Medulla oblongata (tissue), 1 donor: ENCODE data around the gene SEMA4D.
A peak's percentile ranks its signal among the peaks of the same experiment; 100 is the strongest.

Source experiments
- DNase-seq: peaks from one replicate; pipeline ENCODE4 v3.0.0-alpha.2; 2015; ENCODE audit errors: extremely low spot score

The SEMA4D gene

DNA sequence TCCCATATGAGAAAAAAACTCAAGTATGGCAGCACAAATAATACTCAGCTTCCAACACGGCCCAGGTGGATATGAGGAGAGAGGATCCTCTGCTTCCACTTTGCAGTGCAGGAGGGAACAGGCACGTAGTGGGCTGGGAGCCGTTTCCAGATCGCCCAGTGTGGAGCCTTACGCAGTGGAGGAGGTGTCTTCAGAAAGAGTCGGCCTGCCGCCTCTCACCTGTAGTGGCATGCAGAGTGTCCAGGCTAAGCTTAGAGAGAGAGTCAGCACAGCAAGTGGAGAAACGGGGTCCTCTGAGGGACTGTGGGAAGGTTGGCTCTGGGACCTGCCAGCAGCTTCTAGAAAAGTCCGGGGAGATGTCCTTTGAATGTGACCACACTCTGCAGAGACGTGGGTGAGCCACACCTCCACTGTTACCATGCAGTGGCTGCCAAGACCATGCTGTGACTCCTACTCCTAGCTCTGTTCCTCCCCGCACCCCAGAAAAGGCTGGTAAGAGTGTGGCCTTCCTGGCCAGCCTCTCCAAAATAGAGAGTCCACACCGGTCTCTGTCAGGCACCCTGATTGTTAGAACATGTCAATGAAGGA, 3.5 kb upstream of the SEMA4D start:
- DNase-seq, result no peak

DNA sequence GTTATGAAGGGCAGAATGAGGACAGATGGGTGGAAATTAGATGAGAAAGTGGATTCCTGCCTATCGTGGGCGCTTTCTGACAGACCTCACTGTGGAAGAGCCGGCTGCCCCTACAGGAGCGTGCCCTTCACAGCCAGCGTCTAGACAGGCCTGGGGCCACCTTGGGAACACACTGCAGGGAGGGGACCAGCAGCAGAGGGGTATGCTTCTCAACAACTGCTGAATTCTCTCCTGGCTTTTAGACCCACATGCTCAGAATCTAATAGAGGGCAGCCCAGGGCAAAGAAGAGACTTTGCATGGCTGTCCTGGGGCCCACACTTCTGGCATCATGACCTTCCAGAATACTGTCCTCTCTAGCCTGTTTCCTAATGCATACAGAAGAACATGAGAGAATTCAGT, 2.1 kb upstream of the SEMA4D start:
- no peak for DNase-seq

DNA sequence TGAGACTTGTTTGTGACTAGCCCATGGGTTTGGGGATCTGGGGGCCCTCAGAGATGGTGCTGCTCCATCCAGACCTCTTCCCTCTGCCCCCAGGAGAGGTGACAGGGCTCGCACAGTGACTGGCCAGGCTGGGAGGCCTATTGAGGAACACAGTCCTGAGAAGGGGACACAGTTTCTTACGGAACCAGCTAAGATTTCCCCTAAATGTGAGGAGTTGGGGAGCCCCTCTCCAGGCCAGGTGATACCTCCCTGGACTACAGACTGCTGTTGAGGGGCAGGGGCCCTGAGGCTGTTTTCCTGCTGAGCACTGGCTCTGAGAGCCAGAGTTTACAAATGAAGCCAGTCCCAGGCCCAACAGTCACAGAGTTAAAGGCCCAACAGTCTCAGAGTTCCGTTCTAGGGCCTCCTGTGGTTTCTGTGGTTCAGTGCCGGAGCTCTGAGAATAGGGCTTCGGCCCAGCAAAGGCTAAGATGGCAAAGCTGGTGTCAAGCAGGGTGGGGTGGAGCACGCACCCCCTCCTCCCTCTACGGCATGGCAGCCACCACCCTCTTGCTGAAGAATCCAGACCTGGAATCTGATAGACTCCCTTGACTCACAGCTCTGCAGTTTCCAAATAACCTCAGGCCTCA, 1.1 kb upstream of the SEMA4D start:
- DNase-seq, result no peak

DNA sequence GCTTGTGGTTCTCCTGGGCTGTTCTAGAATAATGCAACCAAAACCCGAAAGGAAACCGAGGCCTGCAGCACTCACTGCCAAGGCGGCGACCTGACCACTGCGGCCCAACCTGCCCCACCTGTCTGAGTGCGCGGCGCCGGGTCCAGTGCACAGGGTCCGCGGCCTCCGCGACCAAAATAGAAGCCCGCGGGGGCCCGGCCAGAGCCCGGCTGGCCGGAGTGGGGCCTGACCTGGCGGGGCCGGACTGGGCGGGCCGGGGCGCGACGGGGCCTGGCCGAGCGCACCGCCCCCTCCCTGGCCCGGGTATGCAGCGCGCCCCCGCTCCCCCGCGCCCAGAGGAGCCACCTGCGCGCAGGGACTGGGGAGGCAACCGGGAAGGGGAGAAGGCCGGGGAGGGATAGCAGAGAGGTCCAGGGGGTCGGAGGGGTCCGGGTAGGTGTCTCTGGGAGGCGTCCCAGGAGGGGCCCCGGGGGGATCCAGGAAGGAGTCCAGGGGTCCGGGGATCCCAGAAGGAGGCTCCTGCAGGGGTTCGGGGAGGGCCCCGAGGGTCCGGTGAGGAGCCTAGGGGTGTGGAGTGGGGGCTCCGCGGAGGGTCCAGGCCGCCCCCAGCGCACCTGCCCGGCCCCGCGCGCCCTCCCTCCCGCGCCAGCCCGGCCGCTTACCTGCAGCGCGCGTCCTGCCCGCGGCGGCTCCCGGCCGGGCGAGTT, 503 bp downstream of the SEMA4D start:
- no peak for DNase-seq

DNA sequence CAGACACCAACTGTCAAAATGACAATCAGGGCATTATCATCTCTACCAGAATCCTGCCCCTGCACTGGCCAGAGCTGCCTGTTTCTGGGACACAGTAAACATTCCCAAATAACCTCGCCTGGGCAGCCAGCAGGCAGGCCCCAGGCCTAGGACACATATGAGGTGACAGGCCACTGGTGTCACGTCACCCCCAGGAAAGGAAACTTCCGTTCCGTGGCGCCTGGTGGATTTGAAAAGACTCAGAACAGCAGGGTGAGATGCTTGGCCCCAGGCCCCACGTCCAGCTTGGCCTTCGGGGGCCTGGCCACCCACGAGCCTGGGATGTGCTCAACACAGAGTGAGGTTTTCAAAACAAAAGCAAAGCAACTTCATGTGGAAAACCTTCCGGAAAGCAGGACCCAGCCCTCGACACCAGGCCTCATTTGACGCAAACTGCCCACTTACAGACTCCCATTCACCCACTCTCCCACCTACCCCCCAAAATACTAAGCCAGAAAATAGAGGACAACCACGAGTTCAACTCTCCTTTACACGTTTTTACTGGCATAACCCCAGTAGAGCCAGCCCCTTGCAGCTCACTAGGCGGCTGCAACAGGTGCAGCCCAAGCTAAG, 1.2 kb downstream of the SEMA4D start:
- peak; percentile 60 for DNase-seq

DNA sequence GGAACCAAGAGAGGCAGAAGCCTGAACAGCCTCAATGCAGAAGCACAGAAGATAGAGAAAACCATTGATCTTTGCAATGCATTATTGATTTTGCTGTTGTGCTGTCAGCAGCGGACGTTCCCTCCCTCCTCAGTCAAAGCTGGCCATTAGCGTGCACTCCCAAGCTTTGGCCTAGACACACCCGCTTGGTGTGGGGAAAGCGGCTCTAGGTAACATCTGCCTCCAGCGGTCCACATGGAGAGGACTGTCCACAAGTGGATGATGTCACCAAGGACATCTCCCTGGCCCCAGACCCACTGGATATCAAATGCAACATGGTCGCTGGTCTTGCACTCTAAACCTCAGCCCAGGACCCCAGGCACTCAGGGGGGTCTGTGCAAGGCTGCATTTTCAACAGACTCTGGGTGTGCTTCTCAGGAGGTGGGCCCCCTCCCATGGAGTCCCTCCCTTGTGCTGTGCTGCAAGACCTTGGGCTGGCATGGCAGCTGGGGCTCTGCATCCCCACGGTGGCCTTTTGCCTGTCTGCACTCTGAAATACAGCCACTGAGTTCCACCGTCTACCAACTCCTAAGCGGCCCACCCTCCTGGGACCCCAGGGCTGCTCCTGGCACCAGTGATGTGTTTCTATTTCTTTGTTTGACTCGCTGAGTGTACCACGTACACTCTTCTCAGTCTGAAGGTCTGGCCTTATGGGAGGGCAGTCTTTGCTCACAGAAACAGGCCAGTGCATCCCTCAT, 1.9 kb downstream of the SEMA4D start:
- DNase-seq, result no peak

DNA sequence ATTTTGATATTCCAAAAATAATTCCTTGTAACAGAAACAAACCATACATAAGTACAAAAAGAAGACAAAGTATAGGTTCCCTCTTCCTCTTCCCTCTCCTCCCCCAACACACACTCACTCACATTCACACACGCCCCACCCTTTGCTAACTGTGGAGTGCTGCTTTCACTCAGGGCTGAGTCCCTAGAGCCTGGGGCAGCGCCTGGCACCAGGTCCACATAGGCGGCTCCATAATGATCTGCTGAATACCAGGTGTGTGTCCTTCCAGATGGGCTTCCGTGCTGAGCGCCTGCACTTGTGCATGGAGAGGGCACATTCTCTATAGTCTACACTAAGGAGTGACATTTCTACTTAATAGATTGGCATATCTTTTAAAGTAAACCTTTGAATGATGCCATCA, 3.7 kb downstream of the SEMA4D start:
- DNase-seq, result no peak

DNA sequence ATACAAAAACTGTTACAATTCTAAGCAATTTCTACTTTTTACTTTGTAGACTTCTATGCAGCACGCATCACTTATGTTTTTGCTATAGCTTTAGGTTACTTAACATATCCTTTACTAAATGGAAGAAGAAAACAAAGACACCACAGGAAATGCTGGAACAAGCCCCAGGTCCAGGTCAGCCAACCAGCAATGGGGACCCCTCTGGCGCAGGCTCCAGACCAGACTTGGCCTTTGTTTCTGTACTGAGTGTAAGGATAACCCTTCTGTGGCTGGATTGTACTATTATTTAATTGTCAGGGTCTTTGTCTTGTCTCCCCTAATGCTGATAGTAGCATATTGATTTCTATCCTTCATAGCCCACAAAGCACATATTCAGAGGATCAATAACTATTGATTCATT, 4.2 kb downstream of the SEMA4D start:
- no peak for DNase-seq

DNA sequence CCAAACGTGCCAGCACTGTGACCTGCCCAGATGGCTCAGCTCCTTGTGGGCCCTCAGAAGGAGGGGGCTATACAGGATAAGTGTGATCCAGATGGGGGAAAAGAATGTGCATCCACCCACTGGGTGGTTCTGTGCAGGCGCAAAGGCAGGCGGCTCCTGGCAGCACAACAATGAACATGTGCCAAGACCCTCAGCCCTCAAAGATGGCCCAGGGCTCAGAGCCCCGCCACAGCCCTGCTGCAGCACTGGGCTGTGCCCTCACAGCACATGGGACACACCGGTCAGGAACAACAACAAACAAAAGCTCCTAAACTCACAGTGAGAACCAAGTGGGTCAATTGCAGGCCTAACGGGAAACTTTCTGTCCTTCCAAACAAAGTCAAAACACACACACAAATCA, 4.7 kb downstream of the SEMA4D start:
- DNase-seq, result no peak

DNA sequence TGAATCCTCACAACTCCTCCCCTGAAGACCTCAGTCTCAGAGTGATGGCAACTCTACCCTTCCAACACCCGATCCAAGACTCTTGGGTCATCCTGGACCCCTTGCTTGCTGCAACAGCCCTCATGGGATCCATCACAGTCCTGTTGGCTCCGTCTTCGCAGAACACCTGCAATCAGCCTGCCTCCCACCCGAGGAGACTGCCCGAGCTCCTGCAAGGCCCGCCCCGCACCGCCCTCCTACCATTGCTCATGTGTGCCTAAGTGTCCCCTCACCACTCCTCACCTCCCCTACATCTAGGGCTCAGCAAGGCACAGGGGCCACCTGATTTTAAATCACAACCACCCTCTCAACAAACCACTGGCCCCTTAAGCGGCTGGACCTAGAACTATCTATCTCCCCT, 5.3 kb downstream of the SEMA4D start:
- DNase-seq, result no peak

DNA sequence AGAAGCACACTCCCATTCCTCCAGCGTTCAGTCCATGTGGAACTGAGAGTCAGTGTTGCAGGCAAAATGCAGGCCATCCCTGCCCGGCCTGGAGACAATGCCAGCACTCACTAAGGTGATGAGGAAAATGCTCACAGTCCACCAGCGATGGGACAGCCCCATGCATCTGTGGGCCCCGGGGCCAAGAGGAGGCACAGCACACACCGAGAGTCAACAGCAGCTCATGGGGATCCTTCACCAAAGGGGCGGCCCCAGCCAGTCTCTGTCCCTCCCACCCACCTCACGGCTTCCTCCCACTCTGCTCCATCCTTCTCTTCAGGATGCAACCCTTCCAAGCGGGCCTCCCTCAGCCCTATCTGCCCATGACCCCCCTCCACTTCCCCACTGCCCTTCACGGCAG, 6.2 kb downstream of the SEMA4D start:
- DNase-seq, result no peak

DNA sequence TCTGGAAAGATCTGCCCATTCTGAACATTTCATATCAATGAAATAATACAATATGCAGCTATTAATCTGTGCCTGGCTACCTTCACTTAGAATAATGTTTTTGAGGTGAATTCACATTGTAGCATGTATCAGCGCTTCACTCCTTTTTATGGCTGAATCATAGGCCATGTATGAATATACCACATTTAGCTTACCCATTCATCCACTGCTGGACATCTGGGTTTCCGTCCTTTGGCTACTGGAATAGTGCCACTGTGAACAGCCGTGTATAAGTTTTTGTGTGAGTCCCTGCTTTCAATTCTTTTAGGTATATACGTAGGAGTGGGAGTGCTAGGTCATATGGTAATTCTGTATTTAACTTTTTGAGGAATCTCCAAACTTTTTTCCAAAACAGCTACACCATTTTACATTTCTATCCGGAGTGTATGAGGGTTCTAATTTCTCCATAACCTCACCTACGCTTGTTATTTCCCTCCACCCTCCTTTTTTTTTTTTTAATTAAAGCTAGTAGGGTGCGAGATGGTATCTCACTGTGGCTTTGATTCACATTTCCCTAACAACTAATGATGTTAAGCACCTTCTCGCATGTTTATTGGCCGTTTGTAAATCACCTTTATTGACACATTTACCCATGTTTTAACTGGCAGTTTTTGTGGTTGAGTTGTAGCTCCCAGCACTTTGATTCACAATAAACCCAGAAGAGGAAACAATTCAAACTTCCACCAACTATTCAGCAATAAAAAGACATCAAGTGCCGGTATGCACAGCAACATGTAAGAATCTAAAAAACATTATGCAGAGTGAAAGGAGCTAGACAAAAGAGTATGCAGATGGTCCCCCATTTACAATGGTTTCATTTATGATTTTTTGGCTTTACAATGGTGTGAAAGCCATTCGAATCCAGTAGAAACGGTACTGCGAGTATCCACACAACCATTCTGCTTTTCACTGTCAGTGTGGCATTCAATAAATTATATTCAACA, 8.1 kb downstream of the SEMA4D start:
- no peak for DNase-seq

DNA sequence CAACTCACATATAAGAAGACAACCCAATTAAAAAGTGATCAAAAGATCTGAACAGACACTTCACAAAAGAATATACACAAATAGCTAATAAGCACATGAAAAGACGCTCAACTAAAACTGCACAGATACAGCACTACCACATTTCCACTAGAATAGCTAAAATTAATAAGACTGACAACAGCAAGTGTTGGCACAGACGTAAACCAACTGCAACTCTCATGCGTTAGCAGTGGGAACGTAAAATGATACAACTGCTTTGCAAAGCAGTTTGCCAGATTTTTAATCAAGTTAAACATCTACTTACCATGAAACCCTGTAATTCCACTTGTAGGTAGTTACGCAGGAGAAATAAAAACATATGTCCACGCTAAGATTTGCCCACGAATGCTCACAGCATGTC, 9.0 kb downstream of the SEMA4D start:
- no peak for DNase-seq

DNA sequence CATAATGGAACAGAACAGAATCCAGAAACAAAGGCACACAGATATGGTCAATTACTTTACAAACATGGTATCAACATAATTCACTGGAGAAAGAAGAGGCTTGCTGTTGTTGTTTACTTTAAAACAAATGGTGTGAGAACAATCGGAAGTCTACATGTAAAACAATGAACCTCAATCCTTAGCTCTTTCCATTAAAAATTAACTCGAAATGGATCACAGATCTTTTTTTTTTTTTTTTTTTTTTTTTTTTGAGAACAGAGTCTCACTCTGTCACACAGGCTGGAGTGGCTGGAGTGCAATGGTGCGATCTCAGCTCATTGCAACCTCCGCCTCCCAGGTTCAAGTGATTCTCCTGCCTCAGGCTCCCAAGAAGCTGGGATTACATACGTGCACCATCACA, 9.8 kb downstream of the SEMA4D start:
- DNase-seq, result no peak

DNA sequence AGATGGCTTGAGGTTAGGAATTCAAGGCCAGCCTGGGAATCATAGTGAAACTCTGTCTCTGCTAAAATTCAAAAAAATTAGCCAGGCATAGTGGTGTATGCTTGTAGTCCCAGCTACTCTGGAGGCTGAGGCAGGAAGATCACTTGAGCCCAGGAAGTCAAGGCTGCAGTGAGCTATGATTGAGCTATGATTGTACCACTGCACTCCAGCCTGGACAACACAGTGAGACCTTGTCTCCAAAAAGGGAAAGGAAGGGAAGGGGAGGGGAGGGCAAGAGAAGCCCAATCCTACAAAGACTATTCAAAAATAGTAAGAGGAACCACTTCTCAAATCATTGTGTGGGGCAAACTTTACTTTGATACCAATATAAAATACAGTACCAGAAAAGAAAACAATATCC, 11.2 kb downstream of the SEMA4D start:
- DNase-seq, result no peak

DNA sequence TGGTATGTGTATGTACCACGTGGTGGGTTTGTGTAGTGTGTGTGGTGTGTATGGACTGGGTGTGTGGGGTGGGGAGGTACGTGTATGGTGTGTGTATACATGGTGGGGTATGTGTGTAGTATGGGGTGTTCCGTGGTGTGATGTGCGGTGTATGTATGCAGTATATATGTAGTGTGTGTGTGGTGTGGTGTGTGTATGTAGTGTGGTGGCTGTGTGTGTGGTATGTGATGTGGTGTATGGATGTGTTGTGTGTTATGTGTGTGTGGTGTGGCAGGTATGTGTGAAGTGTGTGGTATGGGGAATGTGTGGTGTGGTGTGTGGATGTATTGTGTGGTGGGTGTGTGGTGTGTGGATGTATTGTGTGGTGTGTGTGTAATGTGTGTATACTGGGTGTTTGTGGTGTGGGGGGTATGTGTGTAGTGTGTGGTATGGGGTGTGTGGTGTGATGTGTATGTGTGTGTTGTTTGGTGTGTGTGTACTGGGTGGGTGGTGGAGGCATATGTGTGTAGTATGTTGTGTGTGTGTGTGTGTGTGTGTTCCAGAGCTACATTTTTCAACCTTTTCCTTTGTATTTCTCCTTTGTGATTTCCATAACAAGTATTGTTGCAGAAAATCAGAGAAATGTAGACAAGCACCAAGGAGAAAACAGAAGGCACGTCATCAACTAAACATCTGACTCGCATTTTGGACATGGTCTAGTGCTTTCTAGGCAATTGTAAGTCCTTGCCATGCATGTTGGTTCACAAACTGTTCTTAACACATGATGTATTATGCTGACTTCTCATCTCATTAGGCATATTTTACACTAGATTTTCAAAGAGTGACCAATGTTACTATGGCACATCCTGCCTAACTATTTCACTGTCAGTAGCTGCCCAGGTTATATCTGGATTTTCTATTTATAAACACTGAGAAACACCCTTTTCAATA, 13.2 kb downstream of the SEMA4D start:
- DNase-seq, result no peak

DNA sequence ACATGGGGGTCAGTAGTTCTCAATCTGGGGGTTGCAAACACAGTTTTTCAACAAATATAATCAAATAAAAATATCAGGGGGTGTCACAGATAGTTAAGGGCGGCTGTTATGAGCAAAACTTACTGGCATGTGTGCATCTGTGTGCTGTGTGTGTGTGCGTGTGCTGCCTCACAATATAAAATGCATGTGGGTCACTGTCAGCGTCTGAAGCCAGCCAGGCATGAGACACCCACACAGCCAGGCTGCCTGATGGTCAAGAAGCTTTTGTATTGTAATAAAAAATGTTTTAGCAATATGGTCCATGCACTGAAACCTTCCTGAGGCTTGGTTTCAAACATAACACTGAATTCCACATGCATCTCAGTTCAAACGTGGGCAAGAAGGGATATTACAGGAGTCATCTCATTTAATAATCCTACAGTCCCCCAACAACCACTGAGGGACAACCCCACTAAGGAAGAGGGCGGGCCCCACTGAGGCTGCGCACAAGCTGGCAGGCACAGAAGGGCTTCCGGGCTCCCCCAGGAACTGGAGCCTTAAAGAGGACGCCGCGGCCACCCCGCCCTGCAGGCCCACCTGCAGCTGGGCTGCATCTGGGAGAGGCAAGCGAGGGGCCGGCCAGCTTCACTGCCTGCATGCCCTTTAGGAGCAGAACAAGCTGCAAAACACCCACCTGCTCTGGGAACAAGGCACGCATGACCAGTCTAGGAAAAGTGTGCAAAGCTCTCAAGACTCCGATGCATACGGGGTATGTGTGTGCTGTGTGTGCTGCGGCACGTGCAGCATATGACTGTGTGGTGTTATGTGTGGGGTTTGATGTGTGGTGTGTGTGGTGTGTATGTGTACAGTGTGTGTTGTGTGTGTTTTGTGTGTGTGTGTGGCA, 14.1 kb downstream of the SEMA4D start:
- no peak for DNase-seq

DNA sequence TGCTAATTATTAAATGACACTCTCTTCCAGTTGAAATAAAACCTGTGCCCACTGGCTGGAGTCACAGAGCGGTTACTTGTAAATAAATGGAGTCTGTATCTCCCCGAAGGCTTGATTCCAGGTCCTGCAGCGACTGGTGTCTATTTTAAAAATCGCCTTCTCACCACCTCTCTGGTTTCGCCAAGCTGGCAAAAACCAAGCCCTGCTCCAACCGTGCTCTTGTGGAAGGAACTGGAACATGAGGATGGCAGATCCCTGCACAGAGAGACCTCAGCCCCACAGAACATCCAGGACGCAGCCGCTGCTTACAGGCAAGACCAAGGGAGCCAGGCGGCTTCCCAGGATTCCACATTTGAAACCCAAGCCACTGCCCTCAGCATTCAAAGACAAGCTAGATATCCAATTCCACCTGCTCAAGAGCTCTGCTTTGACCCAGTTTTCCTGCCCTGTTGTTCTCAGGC, 15.0 kb downstream of the SEMA4D start:
- DNase-seq, result no peak
